Chondrocyte (in vitro differentiated cells): ENCODE results near the gene ADGRV1. TPM values are rescaled to one million over a fixed set of nuclear protein-coding genes. Genes with fewer than 3 reads are reported as not detected.
"Not testable (repeated sequence)": the region's sequence is repeated elsewhere in the genome, so short reads cannot be mapped to it uniquely, and the experiment has no call there.

ENCODE experiments used
- DNase-seq: peaks from one replicate; pipeline ENCODE4 v3.0.0; 2021; ENCODE audit warnings: mixed read lengths, low spot score
- H3K27ac Mint-ChIP-seq: one replicate; pipeline ENCODE4 v1.8.0; 2021; ENCODE audit warnings: mild to moderate bottlenecking, moderate library complexity, mixed read lengths; ENCODE audit not compliant: unreplicated experiment
- H3K27me3 Mint-ChIP-seq: 2 replicates; pipeline ENCODE4 v1.8.0; 2021; ENCODE audit warnings: low read depth, mixed read lengths
- H3K36me3 Mint-ChIP-seq: 2 replicates; pipeline ENCODE4 v1.8.0; 2021; ENCODE audit warnings: low read depth, mixed read lengths
- H3K4me1 Mint-ChIP-seq: 2 replicates; pipeline ENCODE4 v1.8.0; 2021; ENCODE audit warnings: low read depth, mild to moderate bottlenecking, mixed read lengths
- H3K4me3 Mint-ChIP-seq: one replicate; pipeline ENCODE4 v1.8.0; 2021; ENCODE audit warnings: mild to moderate bottlenecking, moderate library complexity, mixed read lengths; ENCODE audit not compliant: unreplicated experiment
- H3K9me3 Mint-ChIP-seq: 2 replicates; pipeline ENCODE4 v1.8.0; 2021; ENCODE audit warnings: low read depth, mixed read lengths
- CTCF ChIP-seq: fragments of 200-600 bp; sonication (generic); IDR thresholded peaks from 2 replicates; pipeline ENCODE4 v1.5.0; 2021; ENCODE audit warnings: antibody characterized with exemption, mild to moderate bottlenecking, moderate library complexity
- total RNA-seq: library from RNA; stranded (reverse); gene quantifications from 3 replicates; pipeline ENCODE4 v1.2.1, GENCODE V29; 2021

ADGRV1 gene
- total RNA-seq, 1 donor from 2014 or later = 1.5 TPM

DNA sequence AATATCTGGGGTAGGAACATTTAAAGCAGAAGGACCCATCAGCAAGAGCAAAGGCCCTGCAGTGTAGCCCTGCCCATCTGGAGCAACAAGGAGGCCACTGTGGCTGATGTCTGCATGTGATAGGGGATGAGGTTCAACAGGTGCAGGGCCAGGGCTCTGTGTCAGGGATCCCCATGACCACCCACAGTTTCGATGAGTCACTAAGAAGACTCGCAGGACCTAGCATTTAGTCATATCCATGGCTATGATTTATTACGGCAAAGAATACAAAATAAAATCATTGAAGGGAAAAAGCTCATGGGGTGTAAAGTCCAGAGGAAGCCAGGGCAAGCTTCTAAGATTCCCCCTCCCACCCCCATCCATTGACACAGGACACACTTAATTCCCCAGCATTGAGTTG lies 188.6 kb downstream of the ADGRV1 start:
- peaks cover 8% of the 10 kb centered on the region for H3K27me3 Mint-ChIP-seq
- no peak for TF ChIP-seq CTCF
- no peak for DNase-seq
- no peak overlapping the region for H3K4me3 Mint-ChIP-seq
- no peaks in the 10 kb centered on the region for H3K4me1 Mint-ChIP-seq
- H3K27ac Mint-ChIP-seq = no peak overlapping the region
- H3K9me3 Mint-ChIP-seq = peaks cover 13% of the 10 kb centered on the region
- H3K36me3 Mint-ChIP-seq = no peaks in the 10 kb centered on the region

DNA sequence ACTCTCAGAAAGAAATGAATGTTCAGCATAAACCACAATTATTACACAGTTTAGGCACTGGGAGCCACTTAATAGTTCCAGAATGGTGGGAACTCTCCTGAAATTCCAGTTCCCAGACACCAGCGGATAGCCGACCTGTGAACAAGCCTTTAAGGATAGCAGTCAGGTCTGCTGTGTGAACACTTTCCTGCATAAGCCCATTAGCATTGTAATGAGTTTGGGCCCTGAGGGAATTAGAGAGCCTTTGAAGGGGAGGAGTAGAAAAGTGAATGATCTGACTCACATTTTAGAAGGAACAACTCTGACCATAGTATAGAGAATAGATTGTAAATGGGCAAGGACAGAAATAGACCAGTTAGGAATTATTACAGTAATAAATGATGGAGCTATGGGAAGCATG lies 189.1 kb downstream of the ADGRV1 start:
- Mint-ChIP-seq H3K27me3 (peaks cover 7% of the 10 kb centered on the region), H3K36me3 (no peaks in the 10 kb centered on the region), H3K27ac (no peak overlapping the region), H3K4me3 (no peak overlapping the region), H3K9me3 (peaks cover 13% of the 10 kb centered on the region), H3K4me1 (no peaks in the 10 kb centered on the region)
- no peak for TF ChIP-seq CTCF
- no peak for DNase-seq

GRCh38 chr5:90759119-90759518 lies 200.5 kb downstream of the ADGRV1 start:
- DNase-seq = no peak
- TF ChIP-seq CTCF = no peak
- Mint-ChIP-seq H3K27ac (no peak overlapping the region), H3K4me1 (no peaks in the 10 kb centered on the region), H3K4me3 (no peak overlapping the region), H3K9me3 (no peaks in the 10 kb centered on the region), H3K36me3 (no peaks in the 10 kb centered on the region), H3K27me3 (no peaks in the 10 kb centered on the region)

DNA sequence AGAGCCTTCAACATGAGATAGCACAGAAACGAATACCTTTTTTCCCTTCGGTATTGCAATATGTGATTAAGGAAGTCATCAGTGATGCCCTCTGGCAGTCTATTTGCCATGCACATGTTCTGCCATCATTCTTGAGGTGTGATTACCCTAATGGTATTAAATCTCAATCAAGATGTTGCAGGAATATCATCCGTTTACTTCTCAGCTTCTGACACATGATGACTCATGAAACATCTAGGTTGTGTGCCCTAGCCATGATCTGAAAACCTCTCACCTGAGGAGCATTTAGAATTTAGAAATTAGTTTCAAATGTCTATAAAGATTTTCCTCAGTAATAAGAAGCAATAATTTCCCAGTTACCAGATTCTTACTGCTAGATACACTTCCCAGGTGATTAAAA lies 209.1 kb downstream of the ADGRV1 start:
- Mint-ChIP-seq H3K4me3 (no peak overlapping the region), H3K4me1 (no peaks in the 10 kb centered on the region), H3K27ac (no peak overlapping the region), H3K9me3 (peaks cover 2% of the 10 kb centered on the region), H3K27me3 (peaks cover 3% of the 10 kb centered on the region), H3K36me3 (no peaks in the 10 kb centered on the region)
- no peak for DNase-seq
- TF ChIP-seq CTCF = no peak

DNA sequence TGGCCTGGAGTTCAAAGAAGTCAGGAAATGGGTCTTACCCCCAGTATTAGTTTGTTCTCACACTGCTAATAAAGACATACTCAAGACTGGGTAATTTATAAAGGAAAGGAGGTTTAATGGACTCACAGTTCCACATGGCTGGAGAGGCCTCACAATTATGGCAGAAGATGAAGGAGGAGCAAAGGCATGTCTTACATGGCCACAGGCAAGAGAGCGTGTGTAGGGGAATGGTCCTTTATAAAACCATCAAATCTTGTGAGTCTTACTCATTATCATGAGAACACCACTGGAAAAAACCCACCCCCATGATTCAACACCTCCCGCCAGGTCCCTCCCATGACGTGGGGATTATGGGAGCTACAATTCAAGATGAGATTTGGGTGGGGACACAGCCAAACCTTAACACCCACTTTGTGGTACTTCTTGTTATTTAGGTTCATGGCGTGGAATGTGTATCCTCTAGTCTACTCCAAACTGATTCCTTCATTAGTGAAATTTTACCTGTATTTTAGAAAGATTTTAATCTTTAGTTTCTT lies 211.5 kb downstream of the ADGRV1 start:
- H3K27ac Mint-ChIP-seq, H3K36me3 Mint-ChIP-seq, H3K4me1 Mint-ChIP-seq, H3K9me3 Mint-ChIP-seq, DNase-seq, H3K27me3 Mint-ChIP-seq, H3K4me3 Mint-ChIP-seq: not testable (repeated sequence)

DNA sequence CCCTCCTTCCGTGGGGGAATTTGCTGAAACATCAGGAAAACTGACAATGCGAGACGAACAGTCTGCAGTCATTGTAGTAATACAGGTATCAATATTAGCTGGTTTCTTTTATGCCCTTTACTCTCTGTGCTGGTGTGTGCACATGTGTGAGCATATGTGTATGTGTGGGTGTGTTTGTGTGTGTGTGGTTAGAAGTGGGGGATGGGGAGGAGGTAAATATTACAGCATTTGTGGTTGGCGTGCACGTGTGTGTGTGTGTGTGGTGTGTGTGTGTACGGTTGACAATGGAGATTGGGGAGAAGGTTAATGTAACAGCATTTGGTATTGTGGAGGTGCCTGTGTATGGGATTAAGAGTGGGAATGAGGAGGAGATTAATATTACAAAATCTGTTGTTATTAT lies 219.4 kb downstream of the ADGRV1 start:
- H3K27me3 Mint-ChIP-seq = peaks cover 2% of the 10 kb centered on the region
- DNase-seq = no peak
- no peak overlapping the region for H3K4me3 Mint-ChIP-seq
- no peak overlapping the region for H3K27ac Mint-ChIP-seq
- no peaks in the 10 kb centered on the region for H3K36me3 Mint-ChIP-seq
- no peak for TF ChIP-seq CTCF
- H3K9me3 Mint-ChIP-seq = no peaks in the 10 kb centered on the region
- no peaks in the 10 kb centered on the region for H3K4me1 Mint-ChIP-seq
